C1 segment of cervical spinal cord (tissue), 14 donors: Measurements from ENCODE around the gene PFKFB3.

Experiments used
- DNase-seq, 14 donors: peaks; one replicate each; lab custom pipeline; 2025; lab: John Stamatoyannopoulos, UW

The PFKFB3 gene

GRCh38 chr10:6300784-6301460, 98.2 kb downstream of the PFKFB3 start:
- no peak for DNase-seq

DNA sequence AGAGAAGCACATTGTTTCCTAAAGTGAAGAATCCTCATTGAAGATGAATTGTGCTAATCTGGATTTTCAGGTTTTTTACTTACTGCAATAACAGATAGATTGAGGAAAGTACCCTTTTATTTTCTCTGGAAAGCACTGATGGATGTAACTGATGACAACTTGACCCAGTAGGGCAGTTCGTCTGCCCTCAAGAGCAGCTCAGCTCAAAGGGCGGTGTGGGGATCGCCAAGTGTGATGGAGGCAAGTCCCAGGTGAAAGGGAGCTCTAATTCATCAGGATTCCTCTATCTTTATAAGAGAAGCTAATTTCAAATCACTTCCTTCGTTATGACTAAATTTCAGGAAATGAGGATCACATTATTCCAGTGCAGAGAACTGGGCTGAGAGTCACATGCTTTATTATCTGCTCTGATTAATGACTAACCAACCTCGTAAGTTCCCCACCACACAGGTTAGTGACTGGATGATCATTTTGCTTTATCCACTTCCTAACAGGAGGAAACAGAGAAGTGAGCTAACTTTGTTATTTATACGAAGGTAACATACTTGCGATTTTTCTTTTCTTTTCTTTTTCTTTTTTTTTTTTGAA, 98.8 kb downstream of the PFKFB3 start:
- no peak for DNase-seq
